Bronchial epithelial cell (primary cell): ENCODE data around the gene TSR2. TPM values are rescaled to one million over a fixed set of nuclear protein-coding genes. Genes with fewer than 3 reads are reported as not detected.

ENCODE experiments used
- DNase-seq: peaks from one replicate; pipeline ENCODE4 v3.0.0-alpha.2; 2010; ENCODE audit warnings: low read depth
- FAIRE-seq: peaks from 2 replicates; lab custom pipeline; 2011; peaks lifted over from hg19 to GRCh38; lab: Jason Lieb, UNC
- H3K27me3 ChIP-seq: 2 replicates; pipeline ENCODE4 v1.5.1; 2011; ENCODE audit warnings: low read length; ENCODE audit not compliant: control insufficient read depth, insufficient read depth
- H3K36me3 ChIP-seq: 2 replicates; pipeline ENCODE4 v1.5.1; 2011; ENCODE audit warnings: low read length; ENCODE audit not compliant: control insufficient read depth, insufficient read depth
- H3K4me3 ChIP-seq: 2 replicates; pipeline ENCODE4 v1.5.1; 2011; ENCODE audit warnings: mild to moderate bottlenecking, low read depth, low read length, control low read depth
- total RNA-seq: library from RNA; depleted of rRNA; stranded (reverse); fragments of >200 nt; gene quantifications from 2 replicates; pipeline ENCODE4 v1.2.1, GENCODE V29; 2014
- TF ChIP-seq, protein P1 (sequence below): IDR thresholded peaks from 2 replicates; pipeline ENCODE4 v1.5.1; 2011; ENCODE audit warnings: mild to moderate bottlenecking, moderate library complexity, low read length, control low read depth, inconsistent platforms; ENCODE audit not compliant: insufficient read depth, severe bottlenecking

The TSR2 gene
- total RNA-seq, 1 donor from 2014 or later = 12.4 TPM

DNA sequence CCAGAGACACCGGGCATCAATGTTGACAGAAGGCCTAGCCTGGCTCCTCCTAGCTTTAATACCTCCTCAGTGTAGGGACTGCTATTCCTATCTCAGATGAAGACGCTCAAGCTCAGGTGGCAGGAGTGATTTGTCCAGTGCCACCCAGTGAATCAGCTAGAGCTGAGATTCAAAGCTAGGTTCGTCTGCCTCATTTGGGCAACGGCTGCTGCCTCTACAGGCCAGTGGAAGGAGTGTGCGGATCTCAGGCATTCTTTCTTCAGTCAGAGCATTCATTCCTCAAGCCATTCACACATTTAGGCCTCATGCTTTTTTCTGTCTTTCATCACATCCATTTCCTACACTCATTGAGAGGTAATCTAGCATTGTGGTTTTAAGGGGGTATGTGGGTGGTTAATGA is 7.3 kb downstream of the TSR2 start:
- TF ChIP-seq, protein P1, sequence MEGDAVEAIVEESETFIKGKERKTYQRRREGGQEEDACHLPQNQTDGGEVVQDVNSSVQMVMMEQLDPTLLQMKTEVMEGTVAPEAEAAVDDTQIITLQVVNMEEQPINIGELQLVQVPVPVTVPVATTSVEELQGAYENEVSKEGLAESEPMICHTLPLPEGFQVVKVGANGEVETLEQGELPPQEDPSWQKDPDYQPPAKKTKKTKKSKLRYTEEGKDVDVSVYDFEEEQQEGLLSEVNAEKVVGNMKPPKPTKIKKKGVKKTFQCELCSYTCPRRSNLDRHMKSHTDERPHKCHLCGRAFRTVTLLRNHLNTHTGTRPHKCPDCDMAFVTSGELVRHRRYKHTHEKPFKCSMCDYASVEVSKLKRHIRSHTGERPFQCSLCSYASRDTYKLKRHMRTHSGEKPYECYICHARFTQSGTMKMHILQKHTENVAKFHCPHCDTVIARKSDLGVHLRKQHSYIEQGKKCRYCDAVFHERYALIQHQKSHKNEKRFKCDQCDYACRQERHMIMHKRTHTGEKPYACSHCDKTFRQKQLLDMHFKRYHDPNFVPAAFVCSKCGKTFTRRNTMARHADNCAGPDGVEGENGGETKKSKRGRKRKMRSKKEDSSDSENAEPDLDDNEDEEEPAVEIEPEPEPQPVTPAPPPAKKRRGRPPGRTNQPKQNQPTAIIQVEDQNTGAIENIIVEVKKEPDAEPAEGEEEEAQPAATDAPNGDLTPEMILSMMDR = peak; percentile 27
- Histone ChIP-seq H3K36me3 (no peaks in the 10 kb centered on the region), H3K4me3 (no peak overlapping the region), H3K27me3 (no peaks in the 10 kb centered on the region)
- DNase-seq (peak; percentile 0), FAIRE-seq (no peak)

DNA sequence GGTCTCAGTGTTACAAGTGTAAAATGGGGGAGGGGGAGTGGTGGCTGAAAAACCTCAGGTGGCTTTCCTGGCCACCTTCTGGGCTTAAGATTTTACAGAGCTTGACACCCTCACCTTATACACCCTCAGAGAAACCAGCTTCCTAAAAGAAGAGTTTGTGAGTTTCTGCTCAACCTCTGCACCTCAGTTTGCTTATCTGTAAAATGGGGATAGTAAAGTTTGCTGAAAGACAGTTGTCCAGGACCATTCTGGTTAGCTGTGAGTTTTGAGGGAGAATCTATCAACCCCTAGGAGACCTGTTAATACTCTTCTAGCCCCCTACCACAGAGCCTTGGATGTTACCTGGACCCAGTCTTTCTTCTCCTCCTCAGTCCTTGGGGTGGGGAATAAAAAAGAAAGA is 9.7 kb downstream of the TSR2 start:
- H3K36me3 ChIP-seq = no peaks in the 10 kb centered on the region
- H3K27me3 ChIP-seq = no peaks in the 10 kb centered on the region
- DNase-seq (no peak), FAIRE-seq (no peak)
- no peak overlapping the region for H3K4me3 ChIP-seq
- TF ChIP-seq, protein P1 = no peak

DNA sequence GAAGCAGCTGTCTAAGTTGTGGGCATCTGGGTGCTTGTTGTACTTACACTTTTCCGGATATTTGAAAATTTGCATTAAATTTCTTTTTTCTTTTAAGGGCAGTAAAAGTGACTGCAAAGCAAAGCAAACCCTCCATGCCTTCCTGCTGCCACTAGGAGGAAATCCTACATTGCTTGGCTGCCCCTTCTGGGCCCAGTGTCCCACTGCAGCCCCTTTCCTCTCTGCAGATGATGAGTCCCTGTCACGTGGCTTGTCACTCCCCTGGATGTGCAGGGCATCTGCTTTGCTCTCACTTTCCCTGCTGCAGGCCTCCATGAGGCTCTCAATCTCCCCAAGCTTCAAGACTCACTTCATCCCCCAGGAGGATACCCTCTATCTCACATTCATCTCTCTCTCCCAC is 12.7 kb downstream of the TSR2 start:
- DNase-seq (no peak), FAIRE-seq (no peak)
- H3K36me3 ChIP-seq = no peaks in the 10 kb centered on the region
- TF ChIP-seq, protein P1 = peak; percentile 1
- no peaks in the 10 kb centered on the region for H3K27me3 ChIP-seq
- no peak overlapping the region for H3K4me3 ChIP-seq

DNA sequence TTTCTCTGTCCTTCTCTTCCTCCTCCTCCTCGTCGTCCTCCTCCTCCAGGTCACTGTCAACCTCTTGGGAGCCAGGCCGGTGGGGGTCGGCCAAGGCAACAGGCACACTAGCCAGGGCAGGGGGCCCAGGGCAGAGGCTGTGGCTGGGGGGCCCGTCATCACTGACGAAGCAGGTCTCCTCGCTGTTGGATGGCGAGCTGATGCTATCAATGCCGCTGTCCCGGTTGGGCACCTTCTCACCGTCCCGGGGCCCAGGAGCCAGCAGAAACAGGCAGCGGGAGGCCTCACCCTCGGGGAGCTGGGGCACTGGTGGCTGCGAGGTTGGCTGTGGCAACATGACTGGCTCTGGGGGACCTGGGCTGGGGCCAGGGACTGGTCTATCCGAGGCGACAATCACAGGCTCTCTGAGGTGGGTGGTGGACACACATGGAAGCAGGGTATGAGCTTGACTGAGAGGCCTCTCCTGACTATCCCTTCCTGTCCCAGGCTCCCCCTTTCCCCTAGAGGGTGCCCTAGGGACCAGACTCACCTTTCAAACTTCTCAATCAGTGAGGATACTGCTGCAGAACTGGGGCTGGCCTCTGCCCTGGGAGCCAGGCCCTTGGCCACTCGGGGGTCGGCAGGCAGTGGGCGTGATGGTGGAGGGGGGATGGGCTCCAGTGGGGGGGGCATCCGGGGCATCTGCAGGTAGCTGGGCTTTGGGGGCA is 30.0 kb downstream of the TSR2 start:
- Histone ChIP-seq H3K36me3 (peaks cover 5% of the 10 kb centered on the region), H3K27me3 (no peaks in the 10 kb centered on the region), H3K4me3 (no peak overlapping the region)
- TF ChIP-seq, protein P1 = no peak
- no peak for FAIRE-seq
- no peak for DNase-seq

DNA sequence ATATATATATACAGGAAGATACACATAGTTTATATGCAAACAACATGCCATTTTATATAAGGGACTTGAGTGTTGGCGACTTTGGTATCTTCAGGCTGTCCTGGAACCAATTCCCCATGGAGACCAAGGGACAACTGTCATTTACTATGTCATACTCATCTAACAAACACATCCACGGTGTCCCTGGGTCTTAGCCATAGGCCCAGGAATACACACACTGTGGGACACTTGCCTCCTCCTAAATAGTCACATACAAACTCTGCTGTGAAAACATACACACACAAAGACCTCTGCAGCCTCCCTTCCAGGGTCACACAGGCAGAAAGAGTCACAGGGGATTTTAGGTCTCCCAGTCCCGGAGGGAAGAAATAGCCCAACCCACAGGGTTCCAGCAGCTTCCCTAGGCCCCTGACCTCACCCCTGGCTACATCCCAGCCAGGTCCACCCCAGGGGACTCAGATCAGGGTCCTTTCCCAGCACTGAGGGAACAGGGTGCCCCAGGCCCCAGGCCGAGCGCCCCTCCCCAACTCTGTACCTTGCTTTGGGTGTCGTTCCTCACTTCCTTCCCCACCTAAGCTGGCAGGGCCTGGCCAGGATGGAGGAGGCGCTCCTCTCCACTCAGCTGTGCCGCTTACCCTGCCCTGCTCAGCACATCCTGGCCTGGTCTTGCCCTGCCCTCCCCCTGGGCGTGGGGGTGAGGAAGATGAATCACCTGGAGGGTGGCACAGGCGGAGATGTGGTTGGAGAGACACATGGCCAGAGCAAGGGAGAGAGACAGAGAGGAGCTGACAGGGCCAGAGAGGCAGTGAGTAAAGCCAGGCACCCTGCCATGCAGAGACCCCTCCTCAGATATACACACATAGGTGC is 34.0 kb downstream of the TSR2 start:
- Histone ChIP-seq H3K27me3 (no peaks in the 10 kb centered on the region), H3K4me3 (peak overlapping the region; percentile 25), H3K36me3 (no peaks in the 10 kb centered on the region)
- FAIRE-seq = no peak
- TF ChIP-seq, protein P1 = no peak
- peak; percentile 74 for DNase-seq
